ENCODE measurements around the gene UBR3.
"Not testable (repeated sequence)": the region's sequence is repeated elsewhere in the genome, so short reads cannot be mapped to it uniquely, and the experiment has no call there.

The UBR3 gene

DNA sequence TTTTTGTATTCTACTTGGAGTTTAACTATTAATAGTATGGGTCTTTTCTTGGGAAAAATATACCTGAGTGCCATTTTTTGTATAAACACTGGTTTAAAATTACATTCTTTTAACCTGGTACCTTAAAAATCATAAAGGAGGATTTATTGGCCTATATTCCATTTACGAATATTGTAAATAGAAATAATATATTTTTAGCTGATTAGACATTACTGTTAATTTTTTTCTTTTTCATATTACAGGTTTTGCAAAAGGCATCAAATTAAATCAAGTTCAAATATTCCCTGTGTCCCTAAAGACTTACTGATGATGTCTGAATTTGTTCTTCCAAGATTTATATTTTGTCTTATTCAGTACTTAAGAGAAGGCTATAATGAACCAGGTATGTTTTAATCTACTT is 44.7 kb downstream of the UBR3 start:
- DNase-seq = no peak

DNA sequence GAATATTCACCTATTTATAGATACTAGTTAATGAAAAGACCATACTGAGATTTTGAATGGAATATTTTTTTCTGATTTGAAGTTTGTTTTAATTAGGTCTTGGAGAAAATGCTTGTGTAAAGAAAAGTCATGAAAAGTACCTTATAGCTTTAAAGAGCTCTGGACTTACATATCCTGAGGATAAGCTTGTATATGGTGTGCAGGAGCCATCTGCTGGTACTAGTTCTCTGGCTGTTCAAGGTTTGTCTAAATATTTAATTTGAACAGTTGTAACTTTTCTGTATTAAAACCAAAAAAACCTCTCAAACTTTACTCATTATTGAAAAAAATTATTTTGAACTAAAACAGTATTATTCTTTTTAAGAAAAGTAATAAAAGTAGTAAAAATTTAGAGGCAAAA is 50.1 kb downstream of the UBR3 start:
- no peak for DNase-seq

- DNase-seq = no peak
Measured at GRCh38 chr2:169887120-169887519, 59.9 kb downstream of the UBR3 start.

DNA sequence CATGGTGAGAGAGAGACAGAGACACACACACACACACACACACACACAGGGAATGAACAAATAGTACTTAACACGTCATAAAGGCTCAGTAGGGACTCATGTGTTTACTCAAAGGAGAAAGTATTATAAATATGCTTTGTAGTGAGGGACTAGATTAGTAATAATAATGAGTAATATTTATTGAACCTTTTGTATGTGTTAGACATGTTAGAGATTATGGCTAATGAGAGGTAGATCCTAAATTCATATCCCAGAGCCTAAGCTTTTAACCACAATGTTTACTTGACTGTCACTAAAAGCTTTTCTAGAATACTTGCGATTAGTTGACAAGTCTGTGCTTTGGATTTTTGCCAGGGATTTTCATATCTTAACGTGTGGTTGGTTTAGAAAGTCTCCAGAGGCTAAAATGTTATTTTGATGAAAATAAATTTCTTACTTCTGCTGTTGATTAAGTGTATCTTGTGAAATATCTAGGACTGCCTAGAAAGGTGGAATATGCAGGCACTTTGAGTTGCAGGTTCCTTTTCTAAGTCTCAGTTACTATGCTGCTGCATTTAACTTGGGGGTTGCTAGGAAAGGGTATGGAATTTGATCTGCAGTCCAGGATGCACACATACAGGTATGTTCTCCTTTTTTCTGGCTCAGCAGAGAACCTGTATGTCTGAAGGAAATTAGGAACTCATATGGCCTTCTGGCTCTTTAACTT is 64.5 kb downstream of the UBR3 start:
- DNase-seq = no peak

DNA sequence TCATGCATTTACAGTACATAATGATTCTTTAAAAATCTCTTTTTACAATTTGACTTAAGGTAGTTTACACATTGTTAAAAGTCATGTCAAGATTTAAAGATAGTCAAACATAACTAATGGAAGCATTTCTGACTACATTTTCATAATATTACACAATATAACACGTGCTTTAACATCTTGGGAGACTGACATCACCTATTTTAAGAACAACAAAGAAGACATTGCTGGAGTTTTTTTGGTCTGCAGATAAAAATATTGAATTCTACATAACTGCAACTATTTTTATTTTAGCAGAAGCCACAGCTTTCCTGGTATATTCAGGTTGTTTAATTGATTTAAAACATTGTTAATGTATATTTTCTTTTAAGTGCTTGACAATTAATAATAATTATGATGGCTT is 65.7 kb downstream of the UBR3 start:
- DNase-seq = no peak

DNA sequence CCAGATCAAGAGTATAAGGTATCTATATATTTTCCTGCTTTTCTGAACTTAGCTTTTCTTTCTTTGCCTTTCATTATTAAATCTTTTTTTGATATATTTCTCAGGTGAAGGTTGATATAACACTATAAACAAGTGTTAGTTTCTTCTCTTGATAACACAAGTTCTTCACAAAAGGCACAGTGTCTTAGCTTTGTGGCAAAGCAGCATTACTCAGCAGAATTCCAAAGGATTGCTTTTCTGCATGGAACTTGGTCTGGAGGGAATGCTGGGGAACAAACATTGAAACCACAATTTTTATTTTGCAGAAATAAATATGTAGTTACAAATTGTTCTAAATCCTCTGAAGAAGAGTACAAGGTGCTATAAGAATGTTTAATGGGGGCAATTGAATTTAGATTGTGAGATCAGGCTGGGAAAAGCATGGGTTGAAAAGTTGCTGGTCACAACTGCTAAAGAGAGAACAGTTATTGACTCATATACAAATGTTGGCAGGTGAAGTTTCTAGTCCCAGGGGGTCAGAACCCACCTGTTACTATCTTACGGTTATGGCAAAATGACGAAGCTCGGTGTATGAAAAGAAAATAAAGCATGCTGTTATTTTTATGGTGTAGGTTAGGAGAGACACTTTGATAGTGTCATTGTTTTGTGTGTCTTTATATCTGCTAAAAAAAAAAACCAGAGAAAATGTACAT is 68.2 kb downstream of the UBR3 start:
- no peak for DNase-seq

DNA sequence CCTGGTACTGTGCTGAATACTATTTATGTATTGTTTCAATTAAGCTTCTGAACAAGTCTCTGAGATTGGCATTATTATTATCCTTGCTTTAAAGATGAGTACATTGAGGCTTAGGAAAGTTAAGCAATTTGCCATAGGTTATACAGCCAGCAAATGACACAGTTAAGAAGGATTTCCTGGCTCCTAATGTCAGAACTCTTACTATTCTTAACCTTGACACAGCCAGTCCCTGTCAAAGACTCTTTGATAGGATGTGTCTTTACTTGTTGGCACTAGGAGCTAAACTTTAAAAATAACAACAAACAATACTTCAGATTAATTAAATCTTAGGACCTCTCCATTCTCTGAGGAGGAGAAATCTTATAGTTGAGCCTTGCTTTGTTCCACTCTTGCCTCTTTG is 70.6 kb downstream of the UBR3 start:
- no peak for DNase-seq

- DNase-seq = not testable (repeated sequence)
Measured at GRCh38 chr2:169900103-169900502, 72.8 kb downstream of the UBR3 start.

DNA sequence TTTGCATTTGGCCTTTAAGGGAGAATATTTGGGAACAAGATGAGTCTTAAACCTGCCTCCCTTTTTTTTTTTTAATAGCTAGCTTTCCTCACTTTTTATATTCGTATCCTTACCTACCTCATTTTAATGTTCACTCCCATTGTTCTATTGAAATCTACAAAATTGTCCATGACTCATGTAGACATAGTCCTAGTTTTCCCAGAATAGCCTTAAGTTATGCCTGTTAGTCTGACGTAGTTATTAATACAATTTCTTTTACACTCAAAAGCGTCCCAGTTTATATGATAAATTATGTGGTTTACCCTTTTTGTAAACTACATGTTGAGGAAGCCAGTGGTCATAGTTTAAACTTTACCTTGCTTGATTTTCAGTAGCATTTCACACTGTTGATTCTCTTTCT is 73.4 kb downstream of the UBR3 start:
- DNase-seq = no peak

DNA sequence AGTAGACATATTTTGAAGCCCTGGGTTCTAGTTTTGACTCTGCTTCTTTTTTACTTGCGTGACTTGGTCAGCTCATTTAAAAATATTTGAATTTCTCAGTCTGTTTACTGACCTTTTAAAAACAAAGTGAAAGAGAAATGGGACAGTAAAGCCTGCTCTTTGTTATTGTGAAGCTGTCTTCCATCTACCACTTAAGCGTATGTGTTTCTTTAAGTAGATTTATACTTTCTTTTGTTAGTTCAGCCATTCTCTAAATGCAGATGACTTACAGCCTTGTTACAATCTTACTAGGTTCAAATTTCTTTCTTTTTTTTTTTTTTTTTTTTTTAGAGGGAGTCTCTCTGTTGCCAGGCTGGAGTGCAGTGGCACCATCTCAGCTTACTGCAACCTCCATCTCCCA is 79.5 kb downstream of the UBR3 start:
- no peak for DNase-seq

DNA sequence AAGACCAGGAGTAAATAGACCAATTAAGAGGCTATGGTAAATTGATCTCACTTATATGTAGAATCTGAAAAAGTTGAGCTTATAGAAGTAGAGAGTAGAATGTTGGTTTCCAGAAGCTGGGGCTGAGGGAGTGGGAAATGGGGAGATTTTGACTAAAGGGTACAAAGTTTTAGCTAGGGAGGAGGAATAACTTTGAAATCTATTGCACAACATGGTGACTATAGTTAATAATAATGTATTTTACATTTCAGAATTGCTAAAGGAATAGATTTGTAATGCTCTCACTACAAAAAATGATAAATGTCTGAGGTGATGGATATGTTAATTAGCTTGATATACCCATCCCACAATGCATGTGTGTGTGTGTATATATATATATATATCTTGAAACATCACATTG is 82.1 kb downstream of the UBR3 start:
- no peak for DNase-seq

- DNase-seq = no peak
Measured at GRCh38 chr2:169910109-169910799, 83.0 kb downstream of the UBR3 start.

- DNase-seq = no peak
Measured at GRCh38 chr2:169911119-169911518, 83.9 kb downstream of the UBR3 start.

GRCh38 chr2:169916623-169917022 is 89.4 kb downstream of the UBR3 start:
- DNase-seq = no peak

- DNase-seq = no peak
Measured at GRCh38 chr2:169923977-169924376, 96.7 kb downstream of the UBR3 start.

DNA sequence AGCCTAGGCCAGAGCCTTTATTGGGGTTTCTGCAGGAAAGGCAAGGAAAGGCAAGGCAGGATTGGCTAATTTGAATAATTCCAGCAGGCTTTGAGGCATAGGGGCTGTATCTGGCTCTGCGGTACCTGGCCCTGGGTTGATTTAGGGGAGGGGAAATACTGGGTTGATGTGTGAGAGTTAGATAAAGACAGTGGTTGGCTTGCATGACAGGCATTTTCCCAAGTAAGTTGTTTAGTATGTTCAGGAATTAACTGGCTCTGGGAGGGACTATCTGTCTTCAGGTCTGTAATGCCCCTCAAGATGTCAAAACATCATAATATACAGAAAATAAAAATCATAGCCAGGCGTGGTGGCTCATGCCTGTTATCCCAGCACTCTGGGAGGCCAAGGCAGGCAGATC is 98.7 kb downstream of the UBR3 start:
- no peak for DNase-seq

GRCh38 chr2:169928463-169928864 is 101.2 kb downstream of the UBR3 start:
- DNase-seq = no peak

GRCh38 chr2:169933124-169933711 is 106.0 kb downstream of the UBR3 start:
- no peak for DNase-seq

GRCh38 chr2:169936652-169937051 is 109.4 kb downstream of the UBR3 start:
- not testable (repeated sequence) for DNase-seq

DNA sequence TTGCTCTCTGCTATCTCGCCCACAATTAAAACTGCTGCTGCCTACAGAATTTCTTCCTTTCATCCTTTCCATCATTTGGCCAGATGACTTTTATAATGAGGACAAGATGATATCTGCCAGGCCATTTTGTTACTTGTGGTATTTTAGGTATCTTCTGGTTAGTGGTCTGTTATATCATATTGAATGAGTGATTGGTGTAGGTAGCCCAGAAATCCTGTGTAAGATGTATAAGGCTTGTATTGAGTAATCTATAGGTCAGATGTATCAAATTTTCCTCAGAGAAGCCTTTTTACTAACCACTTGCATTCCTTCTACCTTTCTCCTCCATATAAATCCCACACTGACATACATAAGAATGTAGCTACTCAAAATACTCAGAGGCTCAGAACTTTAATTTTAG is 118.3 kb downstream of the UBR3 start:
- DNase-seq = no peak

- DNase-seq = no peak
Measured at GRCh38 chr2:169946092-169946491, 118.8 kb downstream of the UBR3 start.

DNA sequence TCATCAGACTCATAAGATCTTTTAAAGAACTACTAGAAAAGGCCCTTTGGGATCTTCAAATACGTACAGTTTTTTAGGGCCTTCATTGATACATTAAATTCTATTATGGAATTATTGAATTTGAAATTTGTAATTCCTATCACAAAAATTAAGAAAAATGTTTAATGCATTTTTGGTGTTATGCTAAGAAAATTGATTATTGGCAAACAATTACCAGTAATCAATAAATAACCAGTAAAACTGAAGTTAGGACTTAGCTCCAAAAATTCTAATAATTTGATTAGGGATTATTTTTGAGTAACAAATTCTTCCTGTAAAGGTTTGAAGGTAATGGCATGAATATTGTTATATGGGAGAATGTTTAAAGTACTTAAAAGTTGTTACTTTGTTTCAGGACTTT is 119.3 kb downstream of the UBR3 start:
- no peak for DNase-seq

DNA sequence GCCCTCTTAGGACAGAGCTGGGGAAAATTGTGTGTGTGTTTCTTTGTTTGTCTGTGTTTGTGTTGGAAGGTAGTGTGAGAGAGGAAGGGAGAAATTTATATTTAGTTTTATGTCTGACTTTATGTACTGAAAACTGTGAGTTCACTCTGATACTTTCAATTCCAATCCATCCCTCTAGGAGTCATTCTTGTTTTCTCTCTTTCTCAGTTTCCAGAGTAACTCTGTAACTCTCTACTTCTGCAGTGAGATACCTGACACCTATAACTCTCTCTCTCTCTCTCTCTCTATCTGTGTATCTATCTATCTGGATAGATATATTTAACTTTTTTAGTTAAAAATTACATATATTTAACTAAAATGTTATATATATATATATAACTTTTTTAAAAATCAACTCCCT is 128.7 kb downstream of the UBR3 start:
- no peak for DNase-seq

DNA sequence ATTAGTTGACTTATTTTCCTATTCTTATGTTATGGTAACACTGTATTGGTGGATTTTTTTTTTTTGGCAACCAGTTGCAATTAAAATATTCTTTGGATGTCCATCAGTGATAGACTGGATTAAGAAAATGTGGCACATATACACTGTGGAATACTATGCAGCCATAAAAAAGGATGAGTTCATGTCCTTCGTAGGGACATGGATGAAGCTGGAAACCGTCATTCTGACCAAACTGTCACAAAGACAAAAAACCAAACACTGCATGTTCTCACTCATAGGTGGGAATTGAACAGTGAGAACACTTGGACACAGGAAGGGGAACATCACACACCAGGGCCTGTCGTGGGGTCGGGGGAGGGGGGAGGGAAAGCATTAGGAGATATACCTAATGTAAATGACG is 130.0 kb downstream of the UBR3 start:
- not testable (repeated sequence) for DNase-seq
